CD4-positive, alpha-beta T cell treated with Interleukin-2 at 100 ng/mL for 4 hours (primary cell): Measurements from ENCODE around the gene NR4A3.

ENCODE experiments used
- DNase-seq: peaks from one replicate; pipeline ENCODE4 v3.0.0-alpha.2; 2020; ENCODE audit warnings: low spot score

NR4A3 gene

GRCh38 chr9:99878651-99879050 lies 57.0 kb downstream of the NR4A3 start:
- DNase-seq: no peak

GRCh38 chr9:99881769-99882168 lies 60.1 kb downstream of the NR4A3 start:
- no peak for DNase-seq

- no peak for DNase-seq
These were observed 64.1 kb downstream of the NR4A3 start for GRCh38 chr9:99885747-99886146.

- DNase-seq: no peak
These were observed 67.4 kb downstream of the NR4A3 start for GRCh38 chr9:99889120-99889519.

- no peak for DNase-seq
These were observed 73.1 kb downstream of the NR4A3 start for GRCh38 chr9:99894826-99895225.

- no peak for DNase-seq
These were observed 73.8 kb downstream of the NR4A3 start for GRCh38 chr9:99895510-99895909.

GRCh38 chr9:99896119-99896518 lies 74.4 kb downstream of the NR4A3 start:
- DNase-seq: no peak

GRCh38 chr9:99903393-99903792 lies 81.7 kb downstream of the NR4A3 start:
- DNase-seq: no peak

GRCh38 chr9:99905833-99906402 lies 84.2 kb downstream of the NR4A3 start:
- no peak for DNase-seq

- peak; percentile 71 for DNase-seq
These were observed 84.9 kb downstream of the NR4A3 start, which contains the start of gene STX17 for GRCh38 chr9:99906403-99907207. STX17 (plus strand) TSS chr9:99906654; CDS start chr9:99915240, 8,586 bp downstream.

- DNase-seq: no peak
These were observed 85.5 kb downstream of the NR4A3 start for GRCh38 chr9:99907208-99907532.

GRCh38 chr9:99911600-99911999 lies 89.9 kb downstream of the NR4A3 start:
- no peak for DNase-seq
